Lower lobe of right lung (tissue), 2 donors: ENCODE results near the gene YTHDF1. TPM values are rescaled to one million over a fixed set of nuclear protein-coding genes. Genes with fewer than 3 reads are reported as not detected.

ENCODE experiments used
- ATAC-seq, 2 donors: fragments of 200-7000 bp; cut with Tn5 transposase; one replicate each; pipeline ENCODE4 v1.9.1; 2020 to 2022; ENCODE audit warnings: mild to moderate bottlenecking in 2 of 2, moderate library complexity in 2 of 2
- DNase-seq: peaks from one replicate; pipeline ENCODE4 v3.0.0-alpha.2; 2020
- H3K27ac ChIP-seq: fragments of 200-600 bp; one replicate; pipeline ENCODE4 v1.8.0; 2022
- H3K27me3 ChIP-seq: fragments of 200-600 bp; one replicate; pipeline ENCODE4 v1.8.0; 2022; ENCODE audit warnings: low read depth
- H3K36me3 ChIP-seq: fragments of 200-600 bp; one replicate; pipeline ENCODE4 v1.8.0; 2022; ENCODE audit warnings: mild to moderate bottlenecking
- H3K4me1 ChIP-seq: fragments of 200-600 bp; one replicate; pipeline ENCODE4 v1.8.0; 2022
- H3K4me3 ChIP-seq: fragments of 200-600 bp; one replicate; pipeline ENCODE4 v1.8.0; 2022; ENCODE audit warnings: mild to moderate bottlenecking
- H3K9me3 ChIP-seq: fragments of 200-600 bp; one replicate; pipeline ENCODE4 v1.8.0; 2022
- intact Hi-C: fragments of 100-400 bp; cut with DNase I; formaldehyde crosslinking; loops from one replicate; pipeline ENCODE4 v1.11.0; 2022
- total RNA-seq: library from RNA; stranded (reverse); fragmentation: NEBNext Ultra II Directional; extraction: Animal tissue kit (Norgen Biotek cat#: 25700); gene quantifications from one replicate; pipeline ENCODE4 v1.2.1, GENCODE V29; 2021
- TF ChIP-seq, protein P1 (sequence below): fragments of 200-600 bp; IDR thresholded peaks from one replicate; pipeline ENCODE4 v1.8.0; 2022; ENCODE audit warnings: antibody characterized with exemption, mild to moderate bottlenecking
- donor health status: DM: no; HTN: yes; CAD: no; lungs with severe emphysema.

Gene YTHDF1
- total RNA-seq, 1 donor from 2014 or later: 33.4 TPM

DNA sequence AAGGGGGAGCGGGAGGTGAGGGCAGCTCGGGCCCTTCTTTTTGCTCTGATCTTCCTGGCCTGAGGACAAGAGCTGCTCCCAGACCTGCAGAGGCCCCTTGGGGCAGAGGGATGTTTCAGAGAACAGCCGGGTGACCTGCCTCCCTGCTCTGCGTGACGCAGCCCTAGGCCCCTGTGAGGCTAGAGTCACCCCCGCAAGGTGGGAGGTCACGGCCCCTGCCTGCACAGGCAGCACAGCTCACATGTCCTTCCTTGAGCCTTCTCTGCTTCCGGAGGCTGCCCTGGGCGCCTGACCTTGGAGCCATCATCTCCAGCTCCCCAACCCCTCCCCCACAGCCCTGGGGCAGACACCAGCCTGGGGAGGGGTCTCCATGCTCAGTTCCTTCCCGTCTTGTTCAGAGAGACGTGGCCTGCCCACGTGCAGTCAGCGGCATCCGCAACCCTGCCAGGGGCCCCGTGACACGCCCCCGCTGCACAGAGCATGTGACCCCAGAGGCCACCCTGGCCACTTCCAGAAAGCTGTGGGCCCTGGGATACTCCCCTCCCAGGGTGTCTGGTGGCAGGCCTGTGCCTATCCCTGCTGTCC lies 19.6 kb upstream of the YTHDF1 start, which contains the start of gene BIRC7:
TSS of gene BIRC7 (plus strand) at position 507 of the 585 bp plus-strand sequence. CDS start 192 bp downstream, outside the sequence.
- intact Hi-C loops: no loop called here
- TF ChIP-seq, protein P1, sequence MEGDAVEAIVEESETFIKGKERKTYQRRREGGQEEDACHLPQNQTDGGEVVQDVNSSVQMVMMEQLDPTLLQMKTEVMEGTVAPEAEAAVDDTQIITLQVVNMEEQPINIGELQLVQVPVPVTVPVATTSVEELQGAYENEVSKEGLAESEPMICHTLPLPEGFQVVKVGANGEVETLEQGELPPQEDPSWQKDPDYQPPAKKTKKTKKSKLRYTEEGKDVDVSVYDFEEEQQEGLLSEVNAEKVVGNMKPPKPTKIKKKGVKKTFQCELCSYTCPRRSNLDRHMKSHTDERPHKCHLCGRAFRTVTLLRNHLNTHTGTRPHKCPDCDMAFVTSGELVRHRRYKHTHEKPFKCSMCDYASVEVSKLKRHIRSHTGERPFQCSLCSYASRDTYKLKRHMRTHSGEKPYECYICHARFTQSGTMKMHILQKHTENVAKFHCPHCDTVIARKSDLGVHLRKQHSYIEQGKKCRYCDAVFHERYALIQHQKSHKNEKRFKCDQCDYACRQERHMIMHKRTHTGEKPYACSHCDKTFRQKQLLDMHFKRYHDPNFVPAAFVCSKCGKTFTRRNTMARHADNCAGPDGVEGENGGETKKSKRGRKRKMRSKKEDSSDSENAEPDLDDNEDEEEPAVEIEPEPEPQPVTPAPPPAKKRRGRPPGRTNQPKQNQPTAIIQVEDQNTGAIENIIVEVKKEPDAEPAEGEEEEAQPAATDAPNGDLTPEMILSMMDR: no peak
- Histone ChIP-seq H3K9me3 (no peaks in the 10 kb centered on the region), H3K36me3 (no peaks in the 10 kb centered on the region), H3K27me3 (peaks cover 51% of the 10 kb centered on the region), H3K4me1 (no peaks in the 10 kb centered on the region), H3K27ac (no peak within 1 kb of the TSS), H3K4me3 (no peak within 1 kb of the TSS)
- DNase-seq (peak; percentile 69), ATAC-seq (peak in 1 of 2 donors; percentile 12)

DNA sequence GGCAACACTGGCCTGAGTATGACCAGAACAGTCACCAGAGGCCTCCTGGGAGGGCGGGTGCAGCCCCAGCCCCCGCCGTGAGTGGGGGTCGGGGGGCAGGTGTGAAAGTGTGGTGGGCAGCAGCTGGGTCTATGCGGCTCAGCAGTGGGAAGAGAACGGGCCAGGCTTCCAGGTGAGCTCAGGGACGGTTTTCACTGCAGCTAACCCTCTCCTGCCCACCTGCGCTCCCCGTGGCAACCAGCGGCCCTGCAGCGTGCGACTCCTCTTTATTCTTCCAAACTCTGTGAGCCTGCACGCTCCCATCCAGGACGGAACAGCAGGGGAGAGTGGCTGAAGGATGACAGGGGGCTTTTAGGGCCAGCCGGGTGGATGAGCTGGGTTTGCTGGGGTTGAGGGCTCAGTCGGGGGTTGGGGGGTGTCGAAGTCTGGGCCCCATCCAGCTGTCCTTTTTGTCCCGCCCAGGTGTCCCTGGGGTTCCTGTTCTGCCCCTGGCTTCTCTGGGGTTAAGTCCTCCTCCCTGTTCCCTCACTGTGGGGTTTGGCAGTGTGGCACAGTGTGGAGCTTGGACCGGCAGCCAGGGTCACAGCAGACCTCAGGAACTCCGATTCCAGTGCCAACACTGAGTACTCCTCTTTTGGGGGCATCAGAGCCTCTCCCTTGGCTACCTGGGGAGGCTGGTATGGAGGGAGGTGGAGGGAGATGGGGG lies 18.9 kb upstream of the YTHDF1 start:
- peaks cover 56% of the 10 kb centered on the region for H3K27me3 ChIP-seq
- DNase-seq: no peak
- H3K4me3 ChIP-seq: no peak overlapping the region
- intact Hi-C loops: no loop called here
- no peak overlapping the region for H3K27ac ChIP-seq
- no peaks in the 10 kb centered on the region for H3K9me3 ChIP-seq
- TF ChIP-seq, protein P1: peak; percentile 17
- H3K4me1 ChIP-seq: no peaks in the 10 kb centered on the region
- ATAC-seq: no peak
- H3K36me3 ChIP-seq: no peaks in the 10 kb centered on the region

DNA sequence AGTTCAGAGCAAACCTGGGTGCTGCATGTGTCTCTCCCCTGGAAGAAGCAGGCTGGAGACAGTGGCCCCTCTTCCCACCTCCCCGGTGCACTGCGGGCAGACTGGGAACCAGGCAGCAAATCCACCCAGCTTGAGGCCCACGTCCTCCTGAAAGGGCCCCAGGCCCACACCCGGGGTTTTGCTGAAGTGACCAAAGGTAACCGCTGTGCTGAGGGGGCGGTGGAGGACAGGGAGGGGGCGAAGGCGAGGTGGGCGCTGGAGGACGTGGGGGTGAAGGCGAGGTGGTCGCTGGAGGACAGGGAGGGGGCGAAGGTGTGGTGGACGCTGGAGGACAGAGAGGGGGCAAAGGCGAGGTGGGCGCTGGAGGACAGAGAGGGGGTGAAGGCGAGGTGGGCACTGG lies 18.0 kb upstream of the YTHDF1 start:
- ATAC-seq (no peak), DNase-seq (no peak)
- no peak overlapping the region for H3K4me3 ChIP-seq
- no peaks in the 10 kb centered on the region for H3K9me3 ChIP-seq
- H3K27me3 ChIP-seq: peaks cover 64% of the 10 kb centered on the region
- H3K27ac ChIP-seq: no peak overlapping the region
- no peaks in the 10 kb centered on the region for H3K4me1 ChIP-seq
- intact Hi-C loops: no loop called here
- TF ChIP-seq, protein P1: no peak
- no peaks in the 10 kb centered on the region for H3K36me3 ChIP-seq

DNA sequence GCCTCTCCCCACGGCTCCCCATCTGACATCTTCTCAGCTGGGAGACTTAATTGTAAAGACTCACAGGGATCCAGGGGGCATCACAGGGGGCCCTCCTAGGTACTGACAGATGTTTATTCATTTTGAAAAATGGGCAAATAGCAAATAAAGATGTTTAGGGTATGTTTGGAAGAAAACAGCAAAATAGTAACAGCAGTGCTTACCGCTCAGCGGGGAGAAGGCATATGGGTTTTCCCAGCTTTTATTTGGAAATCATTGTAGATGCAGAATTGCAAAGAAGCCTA lies 17.1 kb upstream of the YTHDF1 start:
- peaks cover 73% of the 10 kb centered on the region for H3K27me3 ChIP-seq
- ATAC-seq (no peak), DNase-seq (no peak)
- intact Hi-C loops: no loop called here
- H3K36me3 ChIP-seq: no peaks in the 10 kb centered on the region
- H3K4me3 ChIP-seq: no peak overlapping the region
- no peaks in the 10 kb centered on the region for H3K9me3 ChIP-seq
- TF ChIP-seq, protein P1: no peak
- H3K4me1 ChIP-seq: no peaks in the 10 kb centered on the region
- H3K27ac ChIP-seq: no peak overlapping the region

DNA sequence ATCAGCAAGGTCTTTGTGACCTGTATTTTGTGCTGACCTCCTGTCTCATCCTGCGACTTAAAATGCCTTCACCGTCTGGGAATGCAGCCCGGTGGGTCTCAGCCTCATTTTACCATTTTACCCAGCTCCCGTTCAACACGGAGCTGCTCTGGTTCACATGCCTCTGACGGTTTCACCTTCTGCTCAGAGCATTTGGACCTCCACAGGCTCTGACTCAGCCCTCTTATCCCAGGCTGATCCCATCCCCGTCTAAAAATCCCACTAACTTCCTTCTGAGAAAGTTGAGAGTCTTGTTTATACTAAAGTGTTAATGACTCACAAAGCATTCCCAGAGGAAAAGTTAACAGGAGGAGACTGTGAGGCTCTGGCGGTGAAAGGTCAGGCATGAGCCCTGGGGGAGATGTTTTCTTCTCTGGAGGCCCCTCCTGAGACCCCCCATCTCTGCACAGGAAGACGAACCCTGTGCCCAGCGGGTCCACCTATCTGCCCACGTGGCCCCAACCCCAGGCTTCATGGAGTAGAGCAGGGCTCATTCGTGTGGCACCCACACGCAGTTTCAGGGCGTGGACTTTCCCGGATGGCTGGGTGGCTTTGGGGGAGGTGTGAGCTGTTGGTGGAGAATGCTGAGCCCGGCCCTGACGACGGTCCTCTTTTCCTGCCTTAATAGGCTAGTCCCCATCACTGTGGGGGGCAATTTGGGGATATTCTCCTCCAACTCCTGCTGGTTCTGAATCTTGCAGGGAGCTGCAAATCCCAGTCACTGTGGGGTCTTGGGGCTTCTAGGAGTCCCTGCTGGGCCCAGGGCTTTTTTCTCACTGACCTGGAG lies 16.5 kb upstream of the YTHDF1 start:
- TF ChIP-seq, protein P1: no peak
- intact Hi-C loops: no loop called here
- no peak for DNase-seq
- H3K27ac ChIP-seq: no peak overlapping the region
- H3K27me3 ChIP-seq: peaks cover 69% of the 10 kb centered on the region
- H3K9me3 ChIP-seq: no peaks in the 10 kb centered on the region
- ATAC-seq: no peak
- H3K36me3 ChIP-seq: no peaks in the 10 kb centered on the region
- no peaks in the 10 kb centered on the region for H3K4me1 ChIP-seq
- no peak overlapping the region for H3K4me3 ChIP-seq
